ENCODE results near the gene RBFA. TPM values are rescaled to one million over a fixed set of nuclear protein-coding genes. Genes with fewer than 3 reads are reported as not detected.
A peak's percentile ranks its signal among the peaks of the same experiment; 100 is the strongest.

The RBFA gene
- total and polyA plus RNA-seq, 2 of the 13 experiments (the other 11 are each of a cell fraction or from before 2014, with no cell fraction given), result 29.7 to 42.4 TPM

GRCh38 chr18:80022613-80023012 lies 11.6 kb upstream of the RBFA start (continued):
- no peak for TF ChIP-seq ZUFSP (CRISPR knock-in tag; IDR thresholded peaks at IDR 0.05; ENCODE audit: borderline replicate concordance)
- peak; percentile 69; the same call in 1 of the 2 replicates for TF ChIP-seq CEBPZ (IDR thresholded peaks at IDR 0.05; ENCODE audit: low read length)
- TF ChIP-seq DR1 (CRISPR knock-in tag; IDR thresholded peaks at IDR 0.05), result no peak
- no peak for TF ChIP-seq SYNCRIP (IDR thresholded peaks at IDR 0.05; ENCODE audit: insufficient read depth, low read depth, low read length)
- 0 out of 2 replicates have a peak, but pooled peaks have one; percentile 42 for TF ChIP-seq KDM1A (CRISPR knock-in tag; IDR thresholded peaks at IDR 0.05)
- TF ChIP-seq EEA1 (CRISPR knock-in tag; IDR thresholded peaks at IDR 0.05; ENCODE audit: borderline replicate concordance), result no peak
- TF ChIP-seq CBX5 (CRISPR knock-in tag; IDR thresholded peaks at IDR 0.05; ENCODE audit: borderline replicate concordance), result peak; percentile 99
- no peak for TF ChIP-seq ZNF468 (CRISPR knock-in tag; IDR thresholded peaks at IDR 0.05)
- TF ChIP-seq PBX3 (CRISPR knock-in tag; IDR thresholded peaks at IDR 0.05; ENCODE audit: borderline replicate concordance), result no peak
- TF ChIP-seq BRD4 (CRISPR knock-in tag; IDR thresholded peaks at IDR 0.05), result no peak
- no peak for TF ChIP-seq CSRNP2 (CRISPR knock-in tag; conservative IDR thresholded peaks at IDR 0.05; ENCODE audit: low read depth)
- no peak for TF ChIP-seq ZNF543 (CRISPR knock-in tag; IDR thresholded peaks at IDR 0.05)
- no peak for TF ChIP-seq FOSL2 (CRISPR knock-in tag; IDR thresholded peaks at IDR 0.05)
- no peak for TF ChIP-seq ZFX (CRISPR knock-in tag; IDR thresholded peaks at IDR 0.05; ENCODE audit: low read depth)
- TF ChIP-seq RNF219 (CRISPR knock-in tag; IDR thresholded peaks at IDR 0.05), result no peak
- no peak for TF ChIP-seq SALL1 (CRISPR knock-in tag; IDR thresholded peaks at IDR 0.05)
- no peak for TF ChIP-seq PHF5A (CRISPR knock-in tag; IDR thresholded peaks at IDR 0.05; ENCODE audit: low read depth, unreplicated experiment)

Data from HepG2 (cell line).